SK-N-MC (cell line): Measurements from ENCODE around the gene SLC15A2.
"Not testable (repeated sequence)": the region's sequence is repeated elsewhere in the genome, so short reads cannot be mapped to it uniquely, and the experiment has no call there.

Experiments
- DNase-seq: peaks from one replicate; pipeline ENCODE4 v3.0.0-alpha.2; 2011; ENCODE audit warnings: low read depth, low spot score
- H3K27ac ChIP-seq: fragments of 200-600 bp; sonication (generic); 2 replicates; pipeline ENCODE4 v1.5.1; 2016; ENCODE audit warnings: mixed run types
- H3K36me3 ChIP-seq: fragments of 200-600 bp; sonication (generic); 2 replicates; pipeline ENCODE4 v1.6.1; 2017; ENCODE audit warnings: antibody characterized with exemption, low read length, mixed read lengths; ENCODE audit not compliant: insufficient read depth
- H3K4me3 ChIP-seq: fragments of 200-600 bp; sonication (generic); 2 replicates; pipeline ENCODE4 v1.5.1; 2016
- H3K9ac ChIP-seq: fragments of 200-600 bp; sonication (generic); 2 replicates; pipeline ENCODE4 v1.8.0; 2017; ENCODE audit warnings: mixed run types, mixed read lengths; ENCODE audit not compliant: insufficient read length
- H3K9me3 ChIP-seq: fragments of 200-600 bp; sonication (generic); 2 replicates; pipeline ENCODE4 v1.6.1; 2017; ENCODE audit warnings: low read depth, mild to moderate bottlenecking, antibody characterized with exemption, low read length, moderate library complexity, mixed read lengths
- EZH2 ChIP-seq: fragments of 200-600 bp; sonication (generic); IDR thresholded peaks from one replicate; pipeline ENCODE4 v1.6.1; 2017; ENCODE audit warnings: antibody characterized with exemption
- FOXP2 ChIP-seq: optimal IDR thresholded peaks from 2 replicates; pipeline ENCODE3; 2011; ENCODE audit warnings: mild to moderate bottlenecking, moderate library complexity; ENCODE audit not compliant: insufficient read depth; ENCODE audit errors: extremely low read length, control extremely low read depth
- POLR2AphosphoS5 ChIP-seq: IDR thresholded peaks from 2 replicates; pipeline ENCODE4 v1.6.1; 2012; ENCODE audit warnings: mild to moderate bottlenecking, low read depth, low read length, borderline replicate concordance

Gene SLC15A2

DNA sequence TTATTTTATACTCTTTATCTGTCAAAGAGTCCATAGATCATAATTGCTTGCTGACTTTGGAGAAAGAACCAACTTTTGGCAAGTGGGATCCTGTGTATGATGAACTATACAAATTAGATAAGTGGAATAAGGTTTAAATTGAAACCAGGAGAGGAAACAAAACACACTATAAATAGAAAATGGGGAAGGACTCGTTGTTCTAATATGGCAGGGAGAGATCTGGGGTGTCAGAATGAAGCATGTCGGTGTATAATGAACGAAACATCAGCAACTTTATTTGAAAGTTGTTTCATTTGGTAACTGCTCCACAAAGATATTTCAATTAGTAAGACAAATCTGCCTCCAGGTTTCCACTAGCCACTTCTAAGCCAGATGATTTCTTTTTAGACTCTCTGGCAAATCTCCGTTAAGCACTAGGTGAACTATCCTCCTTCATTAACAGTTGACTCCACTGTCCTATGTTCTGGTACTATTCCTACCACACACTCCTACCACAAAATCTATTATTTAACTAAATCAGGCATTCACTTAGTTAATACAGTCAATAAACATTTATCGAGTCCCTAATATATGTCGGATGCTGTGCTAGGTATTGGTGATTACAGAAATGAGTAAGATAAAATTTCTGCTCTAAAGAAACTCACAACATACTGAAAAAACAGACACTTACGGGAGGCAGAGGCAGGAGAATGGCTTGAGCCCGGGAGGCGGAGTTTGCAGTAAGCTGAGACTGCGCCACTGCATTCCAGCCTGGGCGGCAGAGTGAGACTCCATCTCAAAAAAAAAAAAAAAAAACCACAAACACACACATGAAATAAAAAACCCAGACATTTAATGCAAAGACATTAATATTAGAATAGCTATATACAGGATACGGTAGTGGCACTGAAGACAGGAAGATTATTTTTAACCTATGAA lies 20.1 kb downstream of the SLC15A2 start:
- no peak for DNase-seq
- no peak for TF ChIP-seq POLR2AphosphoS5
- no peak for TF ChIP-seq EZH2
- no peak for TF ChIP-seq FOXP2
- Histone ChIP-seq H3K4me3 (no peak overlapping the region), H3K9ac (no peak overlapping the region), H3K27ac (no peak overlapping the region), H3K9me3 (no peaks in the 10 kb centered on the region), H3K36me3 (no peaks in the 10 kb centered on the region)

DNA sequence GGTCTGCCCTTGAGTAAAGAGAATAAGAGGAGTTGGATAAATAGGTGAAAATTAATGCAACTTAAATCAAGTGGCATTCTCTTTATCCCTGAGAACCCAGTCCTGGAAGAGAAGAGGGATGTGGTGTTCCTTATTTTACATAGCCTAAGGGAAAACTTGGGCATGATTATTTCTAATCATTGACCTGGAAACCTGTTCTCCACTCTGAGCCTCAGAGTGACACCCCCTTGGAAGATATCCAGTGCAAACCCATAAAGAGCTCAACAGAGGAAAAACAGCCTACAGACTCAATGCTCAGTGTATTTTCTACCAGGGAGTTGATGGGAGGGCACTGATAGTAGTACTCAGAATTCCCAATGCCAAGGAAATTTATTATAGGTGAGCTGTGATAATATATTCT lies 22.0 kb downstream of the SLC15A2 start:
- no peak overlapping the region for H3K4me3 ChIP-seq
- no peak for TF ChIP-seq EZH2
- TF ChIP-seq POLR2AphosphoS5 = no peak
- TF ChIP-seq FOXP2 = no peak
- no peak overlapping the region for H3K9ac ChIP-seq
- no peak overlapping the region for H3K27ac ChIP-seq
- DNase-seq = no peak
- no peaks in the 10 kb centered on the region for H3K9me3 ChIP-seq
- H3K36me3 ChIP-seq = no peaks in the 10 kb centered on the region

DNA sequence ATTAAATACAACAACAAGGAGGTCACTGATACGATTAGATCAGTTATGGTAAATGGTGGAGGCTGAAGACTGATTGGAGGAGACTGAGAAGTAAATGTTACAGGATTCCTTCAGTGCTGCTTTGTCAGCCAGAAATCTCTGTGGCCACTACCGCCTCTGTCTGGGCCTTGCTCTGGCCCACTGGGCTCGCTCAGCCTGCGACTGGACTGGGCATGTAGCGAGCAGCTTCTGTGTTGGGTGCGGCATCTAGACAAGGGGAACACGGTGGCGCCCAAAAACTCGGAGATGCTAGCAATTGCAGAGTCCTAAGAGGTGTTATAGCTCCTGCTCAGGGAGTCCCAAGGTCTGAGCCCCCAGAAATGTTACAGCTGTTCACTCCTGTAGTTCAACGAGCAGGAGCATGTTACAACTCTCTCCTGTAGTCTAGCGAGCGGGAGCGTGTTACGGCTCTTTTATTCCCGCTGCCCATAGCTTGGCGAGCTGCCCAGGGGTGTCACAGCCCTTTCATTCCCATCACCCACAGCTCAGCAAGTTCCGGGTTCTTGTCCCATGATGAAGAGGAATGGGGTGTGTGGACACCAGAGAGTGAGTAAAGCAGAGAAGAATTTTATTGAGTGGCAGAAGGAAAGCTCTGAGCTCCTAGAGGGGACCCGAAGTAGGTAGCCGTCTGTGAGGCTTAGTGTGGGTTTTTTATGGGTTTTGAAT lies 24.7 kb downstream of the SLC15A2 start:
- H3K9me3 ChIP-seq = no peaks in the 10 kb centered on the region
- no peak overlapping the region for H3K4me3 ChIP-seq
- H3K27ac ChIP-seq = no peak overlapping the region
- no peak overlapping the region for H3K9ac ChIP-seq
- no peak for DNase-seq
- H3K36me3 ChIP-seq = no peaks in the 10 kb centered on the region
- no peak for TF ChIP-seq EZH2
- TF ChIP-seq POLR2AphosphoS5 = no peak
- TF ChIP-seq FOXP2 = no peak

DNA sequence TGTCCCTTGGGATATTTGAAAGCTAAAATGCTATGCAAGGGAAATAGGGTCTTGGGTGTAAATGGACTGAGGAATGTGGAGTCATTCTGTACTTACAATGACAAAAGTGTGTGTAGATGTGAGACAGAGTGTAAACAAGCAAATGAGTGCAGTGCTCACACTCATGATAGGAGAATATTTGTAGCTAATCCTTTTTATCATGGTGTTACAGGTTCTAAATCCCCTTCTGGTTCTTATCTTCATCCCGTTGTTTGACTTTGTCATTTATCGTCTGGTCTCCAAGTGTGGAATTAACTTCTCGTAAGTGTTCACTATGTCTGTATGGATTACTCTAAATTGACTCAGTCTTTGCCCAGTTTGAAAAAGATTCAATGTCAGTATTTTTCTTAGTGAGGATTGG lies 30.5 kb downstream of the SLC15A2 start:
- DNase-seq = no peak
- Histone ChIP-seq H3K27ac (no peak overlapping the region), H3K36me3 (no peaks in the 10 kb centered on the region), H3K9me3 (no peaks in the 10 kb centered on the region), H3K9ac (no peak overlapping the region), H3K4me3 (no peak overlapping the region)
- TF ChIP-seq FOXP2 (no peak), EZH2 (no peak), POLR2AphosphoS5 (no peak)

DNA sequence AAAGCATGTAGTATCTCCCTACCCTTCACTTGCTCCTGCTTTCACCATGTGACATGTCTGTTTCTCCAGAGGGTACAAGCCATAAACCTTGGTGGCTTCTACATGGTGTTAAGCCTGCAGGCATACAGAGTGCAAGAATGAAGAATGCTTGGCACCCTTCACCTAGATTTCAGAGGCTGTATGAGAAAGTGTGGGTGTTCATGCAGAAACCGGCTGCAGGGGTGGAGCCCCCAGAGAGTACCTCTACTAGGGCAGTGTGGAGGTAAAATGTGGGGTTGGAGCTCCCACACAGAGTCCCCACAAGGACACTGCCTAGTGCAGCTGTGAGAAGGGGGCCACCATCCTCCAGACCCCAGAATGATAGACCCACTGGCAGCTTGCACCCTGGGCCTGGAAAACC lies 32.2 kb downstream of the SLC15A2 start:
- Histone ChIP-seq H3K9me3 (no peaks in the 10 kb centered on the region), H3K27ac (no peak overlapping the region), H3K36me3 (no peaks in the 10 kb centered on the region), H3K4me3 (no peak overlapping the region), H3K9ac (no peak overlapping the region)
- TF ChIP-seq FOXP2 (no peak), EZH2 (no peak), POLR2AphosphoS5 (no peak)
- no peak for DNase-seq

DNA sequence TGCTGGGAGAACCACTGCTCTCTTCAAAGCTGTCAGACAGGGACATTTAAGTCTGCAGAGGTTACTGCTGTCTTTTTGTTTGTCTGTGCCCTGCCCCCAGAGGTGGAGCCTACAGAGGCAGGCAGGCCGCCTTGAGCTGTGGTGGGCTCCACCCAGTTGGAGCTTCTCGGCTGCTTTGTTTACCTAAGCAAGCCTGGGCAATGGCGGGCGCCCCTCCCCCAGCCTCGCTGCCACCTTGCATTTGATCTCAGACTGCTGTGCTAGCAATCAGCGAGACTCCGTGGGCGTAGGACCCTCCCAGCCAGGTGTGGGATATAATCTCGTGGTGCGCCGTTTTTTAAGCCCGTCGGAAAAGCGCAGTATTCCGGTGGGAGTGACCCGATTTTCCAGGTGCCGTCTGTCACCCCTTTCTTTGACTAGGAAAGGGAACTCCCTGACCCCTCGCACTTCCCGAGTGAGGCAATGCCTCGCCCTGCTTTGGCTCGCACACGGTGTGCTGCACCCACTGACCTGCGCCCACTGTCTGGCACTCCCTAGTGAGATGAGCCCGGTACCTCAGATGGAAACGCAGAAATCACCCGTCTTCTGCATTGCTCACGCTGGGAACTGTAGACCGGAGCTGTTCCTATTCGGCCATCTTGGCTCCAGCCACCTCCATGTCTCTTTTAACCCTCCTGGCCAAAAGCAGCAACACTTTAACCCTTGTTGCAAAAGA lies 44.1 kb downstream of the SLC15A2 start:
- H3K9ac ChIP-seq, H3K9me3 ChIP-seq, H3K4me3 ChIP-seq, DNase-seq, H3K36me3 ChIP-seq, H3K27ac ChIP-seq: not testable (repeated sequence)

DNA sequence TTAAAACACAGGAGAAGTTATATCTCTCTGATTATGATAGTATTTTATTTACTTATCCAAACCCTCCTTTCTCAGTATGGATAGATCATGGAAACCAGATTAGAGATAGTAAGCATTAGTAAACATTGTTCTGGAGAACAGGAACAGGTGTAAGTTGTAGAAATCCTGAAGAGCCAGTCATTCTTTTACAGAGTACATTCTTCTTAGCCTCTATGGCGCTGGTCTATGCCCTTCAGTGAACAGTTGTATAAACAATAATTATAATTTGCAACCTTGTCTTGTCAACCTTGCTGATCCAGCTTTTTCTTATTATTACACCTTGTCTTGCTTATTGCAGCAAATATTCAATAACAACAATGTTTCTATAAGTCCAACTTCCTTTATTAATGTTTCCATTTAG lies 47.4 kb downstream of the SLC15A2 start:
- DNase-seq = no peak
- Histone ChIP-seq H3K36me3 (no peaks in the 10 kb centered on the region), H3K9ac (no peak overlapping the region), H3K9me3 (no peaks in the 10 kb centered on the region), H3K27ac (no peak overlapping the region), H3K4me3 (no peak overlapping the region)
- TF ChIP-seq EZH2 (no peak), FOXP2 (no peak), POLR2AphosphoS5 (no peak)

DNA sequence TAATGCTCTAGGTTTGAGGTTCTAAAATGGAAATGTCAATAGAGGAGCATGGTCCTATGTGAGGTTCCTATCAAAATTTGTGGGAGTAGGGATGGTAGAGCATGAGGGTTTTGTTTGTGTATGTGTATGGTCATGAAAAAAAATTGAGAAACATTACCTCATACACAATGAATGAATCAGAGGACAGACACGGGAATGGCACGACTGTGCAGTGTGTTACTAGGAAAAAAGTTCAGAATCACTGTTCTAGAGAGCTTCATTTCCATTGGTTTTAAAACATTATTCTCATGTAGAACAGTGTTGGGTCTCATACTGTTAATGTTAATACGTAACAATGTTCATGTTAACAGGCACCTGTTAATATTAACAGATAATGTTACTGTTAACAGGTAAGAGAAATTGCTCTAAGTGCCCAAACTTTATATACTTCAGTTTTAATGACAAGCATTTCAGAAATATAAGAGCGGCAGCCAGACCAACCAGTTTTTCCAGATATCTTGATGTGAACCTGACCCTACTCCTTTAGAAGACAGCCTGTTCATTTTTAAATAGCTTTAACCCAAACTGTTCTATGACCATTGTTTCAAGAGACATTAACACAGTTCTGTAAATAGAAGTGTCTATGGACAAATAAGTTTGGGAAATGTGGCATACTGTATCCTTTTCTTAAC lies 48.0 kb downstream of the SLC15A2 start:
- no peak for DNase-seq
- H3K9ac ChIP-seq = no peak overlapping the region
- H3K36me3 ChIP-seq = no peaks in the 10 kb centered on the region
- H3K4me3 ChIP-seq = no peak overlapping the region
- no peak for TF ChIP-seq EZH2
- TF ChIP-seq FOXP2 = no peak
- TF ChIP-seq POLR2AphosphoS5 = no peak
- H3K9me3 ChIP-seq = no peaks in the 10 kb centered on the region
- no peak overlapping the region for H3K27ac ChIP-seq
